NCI-H187 (cell line): ENCODE measurements around the gene GBA3.

Experiments
- DNase-seq, 2 experiments: peaks; one replicate each; lab custom pipeline; 2025; lab: John Stamatoyannopoulos, UW

Gene GBA3

GRCh38 chr4:22695917-22696316, 3.2 kb downstream of the GBA3 start:
- no peak for DNase-seq

GRCh38 chr4:22703912-22704311, 11.2 kb downstream of the GBA3 start:
- no peak for DNase-seq

- DNase-seq = no peak
These were observed 14.7 kb downstream of the GBA3 start for GRCh38 chr4:22707390-22707789.

GRCh38 chr4:22708961-22709360, 16.2 kb downstream of the GBA3 start:
- DNase-seq = no peak

GRCh38 chr4:22712105-22712504, 19.4 kb downstream of the GBA3 start:
- no peak for DNase-seq

- no peak for DNase-seq
These were observed 19.8 kb downstream of the GBA3 start for GRCh38 chr4:22712529-22712928.

GRCh38 chr4:22713841-22714240, 21.1 kb downstream of the GBA3 start:
- DNase-seq = no peak

- DNase-seq = no peak
These were observed 26.5 kb downstream of the GBA3 start for GRCh38 chr4:22719218-22719617.

- no peak for DNase-seq
These were observed 27.4 kb downstream of the GBA3 start for GRCh38 chr4:22720091-22720490.

- DNase-seq = no peak
These were observed 28.5 kb downstream of the GBA3 start for GRCh38 chr4:22721204-22721603.

- no peak for DNase-seq
These were observed 37.3 kb downstream of the GBA3 start for GRCh38 chr4:22730021-22730420.

- no peak for DNase-seq
These were observed 41.1 kb downstream of the GBA3 start for GRCh38 chr4:22733816-22734215.

GRCh38 chr4:22736912-22737311, 44.2 kb downstream of the GBA3 start:
- no peak for DNase-seq

GRCh38 chr4:22739968-22740367, 47.2 kb downstream of the GBA3 start:
- no peak for DNase-seq

- DNase-seq = no peak
These were observed 49.0 kb downstream of the GBA3 start for GRCh38 chr4:22741744-22742143.

- DNase-seq = no peak
These were observed 50.6 kb downstream of the GBA3 start for GRCh38 chr4:22743290-22743689.

GRCh38 chr4:22744478-22745062, 51.8 kb downstream of the GBA3 start:
- no peak for DNase-seq

- DNase-seq = no peak
These were observed 52.5 kb downstream of the GBA3 start for GRCh38 chr4:22745234-22745633.

GRCh38 chr4:22754116-22754515, 61.4 kb downstream of the GBA3 start:
- DNase-seq = no peak

GRCh38 chr4:22762548-22762947, 69.8 kb downstream of the GBA3 start:
- no peak for DNase-seq

- no peak for DNase-seq
These were observed 71.4 kb downstream of the GBA3 start for GRCh38 chr4:22764183-22764582.

GRCh38 chr4:22766068-22766467, 73.3 kb downstream of the GBA3 start:
- DNase-seq = no peak

GRCh38 chr4:22778547-22779163, 85.9 kb downstream of the GBA3 start:
- no peak for DNase-seq

GRCh38 chr4:22780317-22780716, 87.6 kb downstream of the GBA3 start:
- no peak for DNase-seq
